ENCODE results near the gene ZNF423.

GRCh38 chr16:49767414-49767813 is 88.5 kb downstream of the ZNF423 start:
- TF ChIP-seq SUZ12 (IDR thresholded peaks at IDR 0.05; ENCODE audit: extremely low read depth, insufficient read depth, insufficient read length) (no peak), ZNF274 (IDR thresholded peaks at IDR 0.05; ENCODE audit: low read depth, low read length) (no peak)
